KMS-11 (cell line): ENCODE results near the gene CDK5RAP1.

ENCODE experiments used
- H2AFZ ChIP-seq: fragments of 200-600 bp; sonication (generic); 2 replicates; pipeline ENCODE4 v1.6.1; 2016; ENCODE audit warnings: antibody characterized with exemption, mixed run types, low read depth
- H3K27ac ChIP-seq: fragments of 200-600 bp; sonication (generic); 2 replicates; pipeline ENCODE4 v1.6.1; 2016; ENCODE audit warnings: mild to moderate bottlenecking, mixed run types
- H3K27me3 ChIP-seq: fragments of 200-600 bp; sonication (generic); 2 replicates; pipeline ENCODE4 v1.6.1; 2017; ENCODE audit warnings: mild to moderate bottlenecking, low read depth, mixed run types, moderate library complexity; ENCODE audit not compliant: insufficient read depth
- H3K36me3 ChIP-seq: fragments of 200-600 bp; sonication (generic); 2 replicates; pipeline ENCODE4 v1.6.1; 2017; ENCODE audit warnings: mild to moderate bottlenecking, mixed run types; ENCODE audit not compliant: insufficient read depth
- H3K4me1 ChIP-seq: fragments of 200-600 bp; sonication (generic); 2 replicates; pipeline ENCODE4 v1.6.1; 2016; ENCODE audit warnings: mild to moderate bottlenecking, low read depth, mixed run types; ENCODE audit not compliant: poor library complexity, severe bottlenecking
- H3K4me2 ChIP-seq: fragments of 200-600 bp; sonication (generic); 2 replicates; pipeline ENCODE4 v1.7.0; 2016; ENCODE audit warnings: mild to moderate bottlenecking, mixed run types
- H3K4me3 ChIP-seq: fragments of 200-600 bp; sonication (generic); IDR thresholded peaks from 2 replicates; pipeline ENCODE4 v1.6.1; 2017; ENCODE audit warnings: low read depth, low read length, mixed read lengths; ENCODE audit not compliant: insufficient read depth
- H3K79me2 ChIP-seq: fragments of 200-600 bp; sonication (generic); 2 replicates; pipeline ENCODE4 v1.6.1; 2016; ENCODE audit warnings: low read depth, mixed run types; ENCODE audit not compliant: insufficient read depth
- H3K9ac ChIP-seq: fragments of 200-600 bp; sonication (generic); 2 replicates; pipeline ENCODE4 v1.6.1; 2016; ENCODE audit warnings: mild to moderate bottlenecking, mixed run types
- H4K20me1 ChIP-seq: fragments of 200-600 bp; sonication (generic); 2 replicates; pipeline ENCODE4 v1.6.1; 2016; ENCODE audit warnings: mild to moderate bottlenecking, mixed run types; ENCODE audit not compliant: insufficient read depth
- CTCF ChIP-seq: fragments of 200-600 bp; sonication (generic); conservative IDR thresholded peaks from 2 replicates; pipeline ENCODE4 v1.6.1; 2017; ENCODE audit warnings: low read depth, mild to moderate bottlenecking, antibody characterized with exemption, low read length, moderate library complexity, mixed read lengths

Gene CDK5RAP1

GRCh38 chr20:33438481-33438880 is 37.2 kb upstream of the CDK5RAP1 start:
- H3K27ac ChIP-seq: no peak overlapping the region
- H4K20me1 ChIP-seq: no peaks in the 10 kb centered on the region

GRCh38 chr20:33437141-33437911 is 36.0 kb upstream of the CDK5RAP1 start:
- Histone ChIP-seq H3K36me3 (no peaks in the 10 kb centered on the region), H3K9ac (no peak overlapping the region), H4K20me1 (no peaks in the 10 kb centered on the region), H3K27me3 (no peaks in the 10 kb centered on the region; the same call in 1 of the 2 replicates), H3K4me1 (peaks cover 13% of the 10 kb centered on the region), H3K4me3 (no peak overlapping the region), H3K27ac (no peak overlapping the region), H3K4me2 (no peak overlapping the region), H3K79me2 (no peaks in the 10 kb centered on the region), H2AFZ (no peak overlapping the region)
- no peak for TF ChIP-seq CTCF

More at GRCh38 chr20:33438481-33438880, 37.2 kb upstream of the CDK5RAP1 start:
- peaks cover 2% of the 10 kb centered on the region; the same call in 1 of the 2 replicates for H3K27me3 ChIP-seq
- H3K4me1 ChIP-seq: peaks cover 13% of the 10 kb centered on the region
- H3K9ac ChIP-seq: no peak overlapping the region
- no peak overlapping the region for H3K4me3 ChIP-seq
- no peak overlapping the region for H3K4me2 ChIP-seq
- TF ChIP-seq CTCF: no peak
- H2AFZ ChIP-seq: no peak overlapping the region
- H3K79me2 ChIP-seq: no peaks in the 10 kb centered on the region
- no peaks in the 10 kb centered on the region for H3K36me3 ChIP-seq

- H3K27me3 ChIP-seq: no peaks in the 10 kb centered on the region
- no peak for TF ChIP-seq CTCF
- no peak overlapping the region for H3K4me3 ChIP-seq
- no peaks in the 10 kb centered on the region for H3K36me3 ChIP-seq
- no peaks in the 10 kb centered on the region for H4K20me1 ChIP-seq
- no peak overlapping the region for H3K9ac ChIP-seq
- H3K4me2 ChIP-seq: no peak overlapping the region
- peaks cover 12% of the 10 kb centered on the region for H3K4me1 ChIP-seq
- H2AFZ ChIP-seq: no peak overlapping the region
- no peaks in the 10 kb centered on the region for H3K79me2 ChIP-seq
- no peak overlapping the region for H3K27ac ChIP-seq
Measured at GRCh38 chr20:33434434-33434833, 33.1 kb upstream of the CDK5RAP1 start.

- Histone ChIP-seq H3K9ac (no peak overlapping the region), H2AFZ (no peak overlapping the region), H3K4me2 (no peak overlapping the region), H3K27ac (no peak overlapping the region), H3K4me3 (no peak overlapping the region), H3K36me3 (no peaks in the 10 kb centered on the region), H3K27me3 (no peaks in the 10 kb centered on the region), H3K4me1 (peaks cover 4% of the 10 kb centered on the region), H4K20me1 (no peaks in the 10 kb centered on the region), H3K79me2 (no peaks in the 10 kb centered on the region)
- TF ChIP-seq CTCF: no peak
Measured at GRCh38 chr20:33433465-33434234, 32.3 kb upstream of the CDK5RAP1 start.
